OCI-LY7 (cell line): ENCODE measurements around the gene SERPINH1. TPM values are rescaled to one million over a fixed set of nuclear protein-coding genes. Genes with fewer than 3 reads are reported as not detected.

Experiments used
- BruUV-seq: library from RNA; stranded (reverse); fragments of 400-500 nt; replicated peaks from 2 replicates; lab custom pipeline; 2021; lab: Mats Ljungman, UMichigan
- CTCF ChIA-PET: fragments of 300-600 bp; sonication (Branson Sonifier 250); formaldehyde crosslinking; loops from one replicate; lab custom pipeline; 2022; ENCODE audit warnings: antibody characterized with exemption; ENCODE audit not compliant: unreplicated experiment; lab: Charles Lee
- POLR2A ChIA-PET: fragments of 300-600 bp; sonication (Branson Sonifier 250); formaldehyde crosslinking; loops from one replicate; lab custom pipeline; 2022; ENCODE audit warnings: antibody characterized with exemption; lab: Charles Lee
- DNase-seq: peaks from one replicate; pipeline ENCODE4 v3.0.0-alpha.2; 2015; ENCODE audit warnings: low spot score
- H2AFZ ChIP-seq: fragments of 200-600 bp; sonication (generic), shearing (Covaris generic); 2 replicates; pipeline ENCODE4 v1.6.1; 2014; ENCODE audit warnings: mild to moderate bottlenecking, antibody characterized with exemption, low read length, moderate library complexity
- H3K27ac ChIP-seq: fragments of 200-600 bp; sonication (generic); 2 replicates; pipeline ENCODE4 v1.5.1; 2014; ENCODE audit warnings: mixed run types, low read depth, mild to moderate bottlenecking, moderate library complexity, low read length, inconsistent platforms; ENCODE audit not compliant: poor library complexity, severe bottlenecking
- H3K36me3 ChIP-seq: fragments of 200-600 bp; sonication (generic); 2 replicates; pipeline ENCODE4 v1.6.1; 2014; ENCODE audit warnings: mild to moderate bottlenecking, antibody characterized with exemption, low read length, moderate library complexity, mixed read lengths; ENCODE audit not compliant: insufficient read depth
- H3K4me1 ChIP-seq: fragments of 200-600 bp; sonication (generic); 2 replicates; pipeline ENCODE4 v1.5.1; 2014; ENCODE audit warnings: mild to moderate bottlenecking, low read length; ENCODE audit not compliant: insufficient read depth, poor library complexity, severe bottlenecking
- H3K4me2 ChIP-seq: fragments of 200-600 bp; sonication (generic); 2 replicates; pipeline ENCODE4 v1.6.1; 2014; ENCODE audit warnings: mild to moderate bottlenecking, low read length
- H3K4me3 ChIP-seq: fragments of 200-600 bp; sonication (generic); 2 replicates; pipeline ENCODE4 v1.5.1; 2014; ENCODE audit warnings: mild to moderate bottlenecking, low read depth, low read length; ENCODE audit not compliant: poor library complexity, severe bottlenecking
- H3K79me2 ChIP-seq: fragments of 200-600 bp; sonication (generic); 2 replicates; pipeline ENCODE4 v1.6.1; 2016; ENCODE audit warnings: low read depth, mild to moderate bottlenecking, low read length, moderate library complexity, mixed read lengths; ENCODE audit not compliant: insufficient read depth
- H3K9me2 ChIP-seq: fragments of 200-600 bp; sonication (generic); 2 replicates; pipeline ENCODE4 v1.6.1; 2016; ENCODE audit warnings: mild to moderate bottlenecking, low read length, mixed read lengths; ENCODE audit not compliant: insufficient read depth
- H3K9me3 ChIP-seq: fragments of 200-600 bp; sonication (generic); 2 replicates; pipeline ENCODE4 v1.6.1; 2014; ENCODE audit warnings: mild to moderate bottlenecking, mixed run types, low read length, mixed read lengths
- H4K20me1 ChIP-seq: fragments of 200-600 bp; sonication (generic); 2 replicates; pipeline ENCODE4 v1.6.1; 2014; ENCODE audit warnings: mild to moderate bottlenecking, antibody characterized with exemption, low read length, moderate library complexity, mixed read lengths; ENCODE audit not compliant: insufficient read depth
- CTCF ChIP-seq: fragments of 200-600 bp; sonication (generic); conservative IDR thresholded peaks from 2 replicates; pipeline ENCODE4 v1.5.1; 2014; ENCODE audit warnings: mild to moderate bottlenecking, antibody characterized with exemption, low read length, moderate library complexity, mixed read lengths
- EZH2phosphoT487 ChIP-seq: fragments of 200-600 bp; sonication (generic); IDR thresholded peaks from 2 replicates; pipeline ENCODE4 v1.6.1; 2018; ENCODE audit warnings: low read depth, borderline replicate concordance, mild to moderate bottlenecking, mixed run types, antibody characterized with exemption, low read length, moderate library complexity, mixed read lengths
- intact Hi-C: fragments of 100-400 bp; cut with micrococcal nuclease; formaldehyde crosslinking; loops from one replicate; pipeline ENCODE4 v1.10.0; 2022; ENCODE audit not compliant: unreplicated experiment
- total RNA-seq, 2 experiments: library from RNA; depleted of rRNA in 1 of 2; stranded (reverse); fragments of >200 nt in 1 of 2; shearing (Covaris generic) in 1 of 2; gene quantifications; 2 replicates each; pipeline ENCODE4 v1.2.3, GENCODE V29; 2014 to 2022

The SERPINH1 gene
- total RNA-seq, 2 experiments from 2014 or later, result not detected

- Histone ChIP-seq H3K9me2 (no peaks in the 10 kb centered on the region), H3K4me3 (no peak overlapping the region), H3K9me3 (no peaks in the 10 kb centered on the region), H4K20me1 (no peaks in the 10 kb centered on the region), H3K27ac (no peak overlapping the region), H2AFZ (no peak overlapping the region), H3K79me2 (no peaks in the 10 kb centered on the region), H3K4me2 (no peak overlapping the region), H3K4me1 (peaks cover 12% of the 10 kb centered on the region), H3K36me3 (no peaks in the 10 kb centered on the region)
- no TSS peak for BruUV-seq
- intact Hi-C loops, result loop anchor here (5.0 kb wide), 1 partner anchor 256 kb away; no protein-coding TSS in a partner anchor
- TF ChIP-seq CTCF, result no peak
- CTCF ChIA-PET, result interaction anchor here (0.5 kb wide), 1 partner anchor 101 kb away, joined by 9 read pairs; no protein-coding TSS in a partner anchor
- DNase-seq, result no peak
- POLR2A ChIA-PET, result no interaction called here
Observed at GRCh38 chr11:75538150-75538942, 23.7 kb upstream of the SERPINH1 start.

- Histone ChIP-seq H4K20me1 (no peaks in the 10 kb centered on the region), H3K9me2 (no peaks in the 10 kb centered on the region), H3K9me3 (no peaks in the 10 kb centered on the region), H3K79me2 (no peaks in the 10 kb centered on the region), H3K36me3 (no peaks in the 10 kb centered on the region), H3K4me2 (no peak overlapping the region), H2AFZ (no peak overlapping the region), H3K4me3 (no peak overlapping the region), H3K4me1 (peaks cover 12% of the 10 kb centered on the region), H3K27ac (no peak overlapping the region)
- BruUV-seq, result no TSS peak
- DNase-seq, result no peak
- intact Hi-C loops, result loop anchor here (5.0 kb wide), 1 partner anchor 257 kb away; no protein-coding TSS in a partner anchor
- ChIA-PET POLR2A (no interaction called here), CTCF (no interaction called here)
- TF ChIP-seq EZH2phosphoT487 (no peak), CTCF (no peak)
Observed at GRCh38 chr11:75539459-75540334, 22.4 kb upstream of the SERPINH1 start.
